HG02970 (cell line): ENCODE data around the gene HSPD1.

Experiments used
- ATAC-seq: cut with Tn5 transposase; IDR thresholded peaks from one replicate; pipeline ENCODE4 v1.9.1; 2021; ENCODE audit warnings: mild to moderate bottlenecking, moderate library complexity, moderate number of reproducible peaks; ENCODE audit not compliant: unreplicated experiment, low FRiP score

HSPD1 gene

DNA sequence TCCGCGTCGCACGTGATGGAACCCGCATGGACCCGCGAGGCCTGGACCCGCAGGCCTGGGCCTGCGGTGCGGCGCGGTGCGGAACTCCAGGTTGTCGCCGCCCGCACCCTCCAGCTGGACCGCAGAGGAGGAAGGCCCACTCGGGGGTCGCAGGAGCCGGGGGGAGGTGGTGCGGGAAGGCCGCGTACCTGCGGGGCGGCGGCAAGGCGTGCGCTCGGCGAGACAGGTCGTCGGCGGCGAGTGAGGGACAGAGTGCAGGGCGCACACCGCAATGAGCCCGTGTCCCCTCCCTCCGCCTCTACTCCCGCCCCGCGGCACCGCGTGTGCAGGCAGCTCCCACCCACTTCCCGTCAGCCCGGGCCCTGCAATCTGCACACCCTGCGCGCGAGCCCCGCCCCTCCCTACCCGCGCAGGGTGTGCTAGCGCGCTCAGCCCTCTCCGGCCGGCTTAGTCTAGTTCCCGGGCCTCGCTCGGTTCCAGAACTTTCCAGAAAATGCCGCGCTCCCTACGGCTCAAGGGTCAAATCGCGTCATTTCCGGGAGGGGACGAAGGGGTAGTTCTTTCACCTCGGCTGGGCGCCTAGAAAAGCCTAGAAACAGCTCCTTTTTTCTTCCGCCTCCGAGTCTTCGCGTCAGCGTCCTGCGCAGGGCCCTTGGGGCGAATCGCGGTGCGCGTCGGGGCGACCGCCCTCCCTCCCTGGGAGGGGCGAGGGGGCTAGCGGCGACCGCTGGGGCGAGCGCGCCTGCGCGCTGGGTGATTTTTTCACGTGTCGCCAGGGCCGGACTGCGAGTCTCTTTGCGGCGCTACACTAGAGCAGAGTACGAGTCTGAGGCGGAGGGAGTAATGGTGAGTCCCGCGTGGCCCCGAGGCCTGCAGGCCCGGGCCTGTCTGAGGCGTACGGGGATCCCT lies at the start of gene HSPD1, which contains the start of gene HSPE1:
Gene HSPD1 (minus strand): TSS at position 247 of the 909 bp plus-strand sequence. CDS start 992 bp downstream, outside the sequence.
Gene HSPE1 (plus strand): TSS at position 786 of the 909 bp plus-strand sequence. CDS start 58 bp downstream, at position 844.
- ATAC-seq: peak; percentile 81

DNA sequence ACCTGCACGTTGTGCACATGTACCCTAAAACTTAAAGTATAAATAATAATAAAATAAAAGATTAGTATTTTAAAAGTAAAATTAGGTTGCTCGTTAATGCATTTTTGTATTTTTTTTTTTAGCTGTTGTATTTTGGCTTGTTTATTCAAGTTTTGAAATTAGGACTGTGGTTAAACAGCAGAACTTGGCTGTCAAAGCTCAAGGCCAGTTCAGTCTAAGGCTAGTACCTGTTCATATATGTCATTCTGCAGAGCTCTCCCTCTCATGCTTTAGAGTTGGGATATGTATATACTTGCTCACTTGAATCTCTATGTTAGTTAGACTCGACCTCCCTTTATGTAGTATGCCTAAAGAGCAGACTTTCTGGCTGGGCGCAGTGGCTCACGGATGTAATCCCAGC lies 48.9 kb upstream of the HSPD1 start:
- no peak for ATAC-seq

DNA sequence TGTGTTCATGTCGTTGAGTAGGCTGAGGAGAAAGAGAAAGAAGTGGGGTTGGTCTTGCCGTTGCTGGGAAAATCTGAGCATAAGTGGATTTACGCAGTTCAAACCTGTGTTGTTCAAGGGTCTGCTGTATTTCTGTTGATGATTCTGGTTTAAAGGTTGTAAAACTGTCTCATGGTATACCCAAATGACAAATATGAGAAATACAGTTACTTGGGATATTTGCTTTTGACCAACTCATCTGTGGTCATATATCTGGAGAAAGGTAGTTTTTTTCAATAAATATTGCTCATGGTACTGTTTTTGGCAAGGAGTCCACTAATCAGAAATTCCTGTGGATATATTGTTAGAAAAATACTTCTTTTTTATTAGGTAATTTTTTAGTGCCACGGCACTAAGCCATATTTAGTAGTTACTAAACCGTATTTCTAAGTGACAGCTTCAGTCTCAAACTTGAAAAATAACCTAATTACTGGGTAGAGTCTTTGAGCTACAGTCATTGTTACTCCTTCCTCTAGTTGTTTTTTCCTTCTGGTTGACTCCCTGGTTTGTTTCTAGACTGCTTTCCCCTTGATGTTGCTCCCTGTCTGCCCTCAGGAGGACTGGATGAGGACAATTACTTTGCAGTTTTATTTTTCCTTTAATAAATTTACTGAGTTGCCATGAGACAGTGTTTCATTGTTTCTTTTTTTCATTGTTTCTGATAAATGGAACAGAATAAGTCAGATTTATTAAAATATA lies 47.7 kb upstream of the HSPD1 start:
- ATAC-seq: no peak

DNA sequence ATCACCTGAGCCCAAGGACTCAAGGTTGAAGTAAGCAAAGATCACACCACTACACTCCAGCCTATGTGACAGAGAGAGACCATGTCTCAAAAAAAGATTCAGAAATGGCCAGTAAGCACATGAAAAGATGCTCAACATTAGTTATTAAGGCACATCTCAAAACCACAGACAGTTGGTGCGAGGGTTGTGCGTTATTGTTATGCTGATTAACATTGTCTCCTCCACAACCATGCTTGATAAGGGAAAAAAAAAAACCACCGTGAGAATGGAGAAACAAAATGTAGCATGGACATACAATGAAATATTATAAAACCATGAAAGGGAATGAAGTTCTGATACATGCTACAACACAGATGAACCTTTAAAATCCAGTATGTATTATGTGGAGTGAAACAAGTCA lies 43.6 kb upstream of the HSPD1 start:
- no peak for ATAC-seq

DNA sequence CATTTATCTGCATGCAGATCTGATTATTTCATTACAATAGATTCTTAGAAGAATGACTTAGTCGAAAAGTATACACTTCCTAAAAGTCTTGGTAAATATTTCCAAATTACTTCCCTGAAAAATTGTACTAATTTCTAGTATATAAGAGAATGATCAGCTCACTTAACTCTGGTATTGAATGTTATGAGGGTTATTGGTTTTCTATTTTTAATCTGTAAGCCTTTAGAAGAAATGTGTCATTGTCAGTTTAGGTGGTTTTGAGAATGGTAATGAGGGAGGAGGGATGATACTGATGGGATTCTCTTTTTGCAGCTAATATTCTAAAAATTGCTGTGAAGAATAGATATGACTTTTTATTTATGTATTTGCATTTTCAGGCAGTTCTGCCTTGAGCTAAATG lies 40.1 kb upstream of the HSPD1 start:
- no peak for ATAC-seq

DNA sequence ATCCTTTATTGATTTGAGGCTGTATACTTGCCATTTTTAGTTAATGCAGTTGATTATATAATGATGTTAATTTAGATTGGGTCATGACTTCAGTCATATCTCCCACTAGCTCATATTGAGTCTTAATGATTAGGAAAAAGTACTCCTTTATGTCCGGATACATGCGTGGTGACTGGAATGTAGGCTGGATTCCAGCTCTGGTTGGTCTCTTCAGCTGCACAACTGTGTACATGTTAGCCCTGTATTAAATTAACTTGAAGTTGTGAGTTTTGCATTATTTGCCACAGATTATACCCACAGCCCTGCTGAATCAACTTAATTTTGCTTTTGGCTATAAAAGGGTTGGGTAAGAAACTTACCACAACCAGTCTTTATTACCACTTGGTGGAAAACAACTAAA lies 38.8 kb upstream of the HSPD1 start:
- ATAC-seq: no peak

DNA sequence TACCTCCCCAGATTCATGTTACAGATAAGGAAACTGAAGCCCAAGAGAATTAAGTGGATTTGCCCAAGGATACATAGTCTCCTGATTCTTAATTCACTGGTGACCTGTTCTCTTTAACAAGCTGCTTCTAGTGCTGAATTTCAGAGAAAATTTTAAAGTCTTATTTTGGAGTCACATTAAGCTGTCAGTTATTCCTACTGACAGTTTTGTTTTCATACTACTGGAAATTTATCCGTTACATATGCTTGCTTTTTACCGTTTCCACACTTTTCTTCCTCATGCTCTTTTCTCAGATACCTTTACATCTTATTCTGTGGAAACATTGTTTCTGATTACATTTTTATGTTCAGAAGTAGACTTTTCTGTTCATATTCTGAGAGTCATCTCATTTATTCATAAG lies 17.5 kb upstream of the HSPD1 start:
- no peak for ATAC-seq

DNA sequence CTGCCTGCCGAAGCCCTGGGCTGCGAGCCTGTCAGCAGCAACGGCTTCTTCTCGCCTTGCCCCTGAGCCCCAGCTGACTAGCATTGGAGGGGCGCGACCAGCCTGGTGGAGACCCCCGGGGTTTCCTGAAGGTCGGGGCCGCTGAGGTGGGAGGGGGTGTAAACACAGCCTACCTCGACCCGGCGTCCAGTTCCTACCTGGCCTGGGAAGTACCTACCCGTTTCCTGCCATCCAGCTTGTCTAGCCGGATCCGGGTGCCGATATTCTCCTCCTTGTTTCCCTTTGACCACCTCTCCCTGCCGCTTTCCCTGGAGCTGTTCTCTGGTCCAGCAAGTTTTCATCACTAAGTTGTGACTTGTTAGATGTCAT lies 16.7 kb upstream of the HSPD1 start:
- peak; percentile 15 for ATAC-seq

DNA sequence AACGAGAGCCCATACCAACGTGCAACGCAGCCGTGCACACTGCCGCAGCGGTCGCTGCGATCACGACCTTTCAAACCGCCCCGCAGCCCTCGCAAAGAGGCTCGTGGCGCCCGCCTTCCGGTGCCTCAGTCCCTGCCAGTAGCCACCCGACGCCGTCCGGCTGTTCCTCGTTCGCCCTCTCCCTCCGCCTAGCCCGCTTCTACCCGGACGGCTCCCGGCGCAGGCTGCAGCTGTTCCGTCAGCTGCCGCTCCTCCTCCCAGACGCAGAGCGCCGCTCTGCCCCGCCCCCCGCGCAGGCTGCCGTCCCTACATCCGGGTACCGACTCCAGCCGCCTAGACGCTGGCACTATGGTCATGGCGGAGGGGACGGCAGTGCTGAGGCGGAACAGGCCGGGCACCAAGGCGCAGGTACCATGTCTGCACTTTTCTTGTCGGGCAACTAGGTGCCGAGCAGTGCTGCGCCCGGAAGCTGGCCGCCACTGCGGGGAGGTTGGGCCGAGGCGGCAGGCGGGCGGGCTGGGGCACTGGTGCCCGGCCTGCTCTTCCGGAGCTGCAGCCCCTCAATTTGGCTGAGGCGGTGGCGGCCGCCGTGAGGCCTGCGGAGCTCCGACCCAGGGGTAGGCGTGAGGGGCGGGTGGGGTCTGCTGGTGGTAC lies 16.2 kb upstream of the HSPD1 start, which contains the start of gene MOB4:
Gene MOB4 (plus strand): TSS at position 328 of the 654 bp plus-strand sequence. CDS start 21 bp downstream, at position 349.
- peak; percentile 97 for ATAC-seq

DNA sequence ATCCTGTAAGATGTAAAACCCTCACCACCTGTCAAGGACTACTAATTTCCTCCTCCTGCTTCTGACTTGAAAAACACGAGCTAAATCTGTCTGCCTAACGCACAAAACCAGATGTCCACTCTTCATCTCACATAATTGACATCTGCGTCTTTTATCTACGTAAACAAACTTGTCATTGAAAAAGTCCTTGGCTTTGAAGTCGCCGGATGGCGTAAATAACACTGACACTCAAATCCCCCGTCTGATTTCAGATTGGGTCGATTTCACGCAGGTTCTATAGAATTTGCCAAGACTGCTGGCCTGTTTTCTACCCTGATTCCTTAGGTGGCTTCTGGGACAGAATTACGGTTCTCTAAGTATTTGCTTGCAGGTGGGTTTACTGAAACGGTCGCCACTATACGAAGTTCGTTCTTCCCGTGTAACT lies 15.7 kb upstream of the HSPD1 start:
- peak; percentile 4 for ATAC-seq

DNA sequence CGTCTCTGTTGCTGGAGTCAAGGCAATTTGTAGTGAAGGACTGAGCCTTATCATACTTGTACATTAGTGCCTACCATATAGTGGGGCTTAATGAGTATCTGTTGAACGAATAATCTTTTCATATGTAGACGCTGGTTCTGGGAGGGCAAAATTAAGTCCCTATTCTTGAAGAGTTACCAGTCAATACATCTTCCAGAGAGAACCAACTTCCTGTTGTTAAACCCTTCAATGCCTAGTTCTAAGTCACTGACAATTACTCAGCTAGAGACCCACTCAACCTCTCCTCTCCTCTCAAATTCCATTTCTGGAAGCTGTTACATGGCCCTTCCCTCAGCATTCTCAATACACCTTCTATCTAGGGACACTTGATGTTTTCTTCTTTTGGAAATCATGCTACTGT lies 15.1 kb upstream of the HSPD1 start:
- ATAC-seq: no peak

DNA sequence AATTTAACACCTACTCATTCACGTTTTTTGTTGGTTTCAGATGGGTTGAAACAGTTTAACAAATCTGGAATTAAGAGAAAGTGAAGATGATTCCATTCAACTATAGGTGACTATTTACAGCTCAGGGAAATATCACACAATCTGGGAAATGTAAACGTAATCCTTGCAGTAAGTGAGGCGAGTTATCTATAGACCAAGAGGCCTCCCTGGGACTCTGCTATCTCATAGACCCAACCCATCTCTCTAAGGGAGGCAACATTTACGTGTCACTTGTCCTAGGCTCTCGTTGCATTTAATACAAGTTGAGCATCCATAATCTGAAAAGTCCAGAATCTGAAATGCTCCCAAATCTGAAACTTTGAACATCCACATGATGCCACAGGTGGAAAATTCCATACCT lies 14.3 kb upstream of the HSPD1 start:
- no peak for ATAC-seq

DNA sequence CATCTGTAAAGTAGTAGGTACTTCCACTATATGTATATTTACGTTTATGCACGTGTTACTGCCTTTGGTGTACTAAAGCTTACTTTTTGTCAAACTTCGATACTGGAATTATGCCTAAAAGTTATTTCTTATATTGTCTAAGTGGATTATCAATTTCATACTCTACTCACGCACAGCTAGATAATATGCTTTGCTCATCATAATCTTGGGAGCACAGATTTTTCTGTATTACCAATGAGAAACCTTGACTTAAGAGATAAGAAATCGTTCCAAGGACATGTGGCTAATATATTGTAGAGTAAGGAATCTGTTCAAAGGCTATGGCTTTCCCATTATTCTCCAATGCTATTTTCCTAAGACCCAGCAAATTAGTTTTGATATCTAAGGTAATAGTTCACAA lies 7.0 kb upstream of the HSPD1 start:
- no peak for ATAC-seq

DNA sequence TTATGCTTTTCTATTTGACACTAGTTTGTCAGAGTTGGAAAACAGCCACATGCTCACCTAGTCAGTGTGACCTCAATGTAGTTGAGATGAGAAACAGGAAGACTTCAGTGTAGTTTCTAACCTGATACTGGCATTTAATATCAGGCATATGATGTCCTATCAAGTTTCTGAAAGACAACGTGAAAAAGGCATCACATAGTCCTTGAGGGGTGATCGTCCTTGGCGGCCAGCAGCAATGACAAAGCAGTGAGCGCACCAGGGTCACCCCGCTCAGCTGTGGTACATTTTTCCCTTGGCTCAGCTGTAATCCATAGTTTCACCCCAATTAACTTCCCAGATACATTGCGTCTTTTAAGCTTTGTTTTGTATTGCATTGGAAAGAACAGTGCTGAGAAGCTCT lies 4.9 kb upstream of the HSPD1 start:
- ATAC-seq: no peak

DNA sequence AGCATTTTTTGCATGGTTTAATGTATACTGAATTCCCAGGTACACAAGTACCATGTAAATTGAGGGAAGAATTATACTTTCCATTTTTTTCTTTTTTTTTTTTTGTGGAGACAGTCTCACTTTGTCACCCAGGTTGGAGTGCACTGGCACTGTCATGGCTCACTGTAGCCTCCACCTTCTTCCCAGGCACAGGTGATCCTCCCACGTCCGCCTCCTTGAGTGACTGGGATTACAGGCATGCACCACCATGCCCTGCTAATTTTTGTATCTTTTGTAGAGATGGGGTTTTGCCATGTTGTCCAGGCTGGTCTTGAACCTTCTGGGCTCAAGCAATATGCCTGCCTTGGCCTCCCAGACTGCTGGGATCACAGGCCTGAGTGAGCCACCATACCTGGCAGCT lies 4.4 kb upstream of the HSPD1 start:
- no peak for ATAC-seq

DNA sequence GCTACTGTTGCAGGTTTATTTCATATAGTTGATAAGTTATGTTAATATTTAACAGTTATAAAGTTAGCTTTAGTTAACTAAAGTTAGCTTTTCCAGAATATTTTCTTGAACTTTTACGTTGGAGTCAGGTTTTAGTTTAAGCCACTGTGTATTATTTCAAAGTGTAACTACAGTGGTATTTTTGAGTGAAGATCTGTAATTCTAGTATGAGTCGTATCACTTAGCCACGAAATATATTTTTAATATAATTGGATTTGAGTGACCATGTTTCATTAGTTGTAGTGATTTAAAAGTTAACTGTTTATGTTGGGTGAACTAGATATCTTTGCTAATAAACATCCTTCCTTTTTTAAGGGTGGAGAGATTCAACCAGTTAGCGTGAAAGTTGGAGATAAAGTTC lies 3.0 kb upstream of the HSPD1 start:
- no peak for ATAC-seq

DNA sequence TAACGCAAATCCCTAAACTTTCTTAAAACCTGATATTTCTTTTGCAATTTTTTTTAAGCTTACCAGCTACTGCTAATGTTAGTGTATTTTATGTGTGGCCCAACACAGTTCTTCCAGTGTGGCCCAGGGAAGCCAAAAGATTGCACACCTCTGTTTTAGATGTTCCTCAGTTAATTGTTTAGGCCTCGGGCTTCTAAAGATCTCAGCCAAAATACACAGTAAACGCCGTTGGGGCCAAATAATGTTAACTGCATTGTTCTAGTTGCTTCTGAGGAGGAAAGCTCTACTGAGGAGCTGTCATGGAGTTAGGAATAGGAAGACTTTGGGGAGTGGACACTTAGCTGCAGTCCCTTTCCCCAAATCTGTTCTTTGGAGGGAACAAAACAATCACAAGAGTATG lies 2.6 kb upstream of the HSPD1 start:
- ATAC-seq: no peak

DNA sequence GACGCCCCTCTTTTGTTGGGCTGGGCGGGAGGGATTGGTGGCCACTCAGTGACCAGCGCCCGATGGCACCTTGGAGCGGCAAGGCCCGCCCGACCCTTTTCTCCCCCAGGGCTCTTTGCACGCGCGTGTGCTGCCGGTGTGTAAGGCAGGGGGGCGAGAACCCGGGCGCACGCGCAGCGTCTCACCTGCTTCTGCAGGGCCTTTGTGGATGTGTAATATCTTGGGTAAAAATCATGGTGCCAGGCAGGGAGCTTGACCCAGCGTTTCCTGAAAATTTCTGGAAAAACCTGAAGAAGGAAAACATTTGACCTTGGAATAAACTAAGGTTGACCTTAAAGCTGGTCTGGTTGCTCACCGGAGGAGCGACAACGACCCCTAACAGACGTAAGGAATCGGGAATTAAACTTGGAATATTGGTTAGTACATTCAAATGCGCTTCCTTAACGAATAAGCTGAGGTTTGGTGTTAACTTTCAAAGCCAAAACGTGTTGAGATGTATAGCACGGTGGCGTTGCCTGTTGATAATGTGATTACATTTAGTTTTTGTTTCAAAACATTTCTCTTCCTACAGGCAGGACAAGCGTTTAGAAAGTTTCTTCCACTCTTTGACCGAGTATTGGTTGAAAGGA lies 977 bp upstream of the HSPD1 start:
- ATAC-seq: no peak

DNA sequence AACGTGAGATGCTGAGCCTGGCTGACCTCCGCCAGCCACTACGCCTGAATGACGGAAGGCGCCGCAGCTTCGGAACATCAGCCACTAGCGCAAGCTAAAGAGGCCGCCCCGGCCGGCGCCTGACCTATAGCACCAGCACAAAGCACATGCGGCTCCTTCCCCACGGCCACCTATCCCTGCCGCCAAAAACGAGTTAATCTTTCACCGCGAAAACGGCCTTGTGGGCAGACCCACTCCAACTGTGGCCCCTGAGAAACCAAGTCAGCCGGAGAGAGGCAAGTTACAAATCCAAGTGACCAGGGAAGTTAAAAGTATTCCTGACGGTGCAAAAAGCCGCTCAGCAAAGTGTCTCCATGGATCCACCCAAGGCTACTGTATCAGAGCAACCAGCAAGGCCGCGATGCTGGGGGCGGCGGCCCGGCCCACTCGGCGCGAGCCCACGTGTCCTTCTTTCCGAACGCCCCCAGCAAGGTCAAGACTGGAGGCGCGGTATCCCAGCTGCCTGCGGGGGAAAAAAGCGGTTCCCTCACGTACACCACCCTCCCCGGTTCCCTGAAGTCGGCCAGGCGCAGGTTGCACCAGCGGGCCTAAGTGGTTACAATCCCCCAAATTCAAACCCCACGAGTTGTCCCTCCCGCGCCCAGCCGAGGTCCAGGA lies 575 bp downstream of the HSPD1 start:
- peak; percentile 9 for ATAC-seq
